Breast epithelium (tissue), 3 donors: ENCODE results near the gene MYO1D.

Source experiments
- CTCF ChIP-seq, 3 donors: fragments of 450-650 bp; IDR thresholded peaks; one replicate each; pipeline ENCODE4 v1.5.1; 2016 to 2017; ENCODE audit warnings: antibody characterized with exemption in 3 of 3, mild to moderate bottlenecking in 3 of 3, moderate library complexity in 3 of 3
- POLR2A ChIP-seq: fragments of 450-650 bp; IDR thresholded peaks from one replicate; pipeline ENCODE4 v1.6.1; 2016; ENCODE audit warnings: antibody characterized with exemption, mild to moderate bottlenecking, moderate library complexity
- POLR2AphosphoS5 ChIP-seq, 3 donors: sonication (generic); formaldehyde crosslinking; IDR thresholded peaks; one replicate each; pipeline ENCODE4 v1.6.1; 2017; ENCODE audit warnings: antibody characterized with exemption in 3 of 3

- no peak for TF ChIP-seq POLR2A
- TF ChIP-seq CTCF (IDR thresholded peaks at IDR 0.05), result no peak
- no peak for TF ChIP-seq POLR2AphosphoS5 (IDR thresholded peaks at IDR 0.05)
These were observed 312.6 kb downstream of the MYO1D start for GRCh38 chr17:32564325-32564724.
